HepG2 (cell line): ENCODE measurements around the gene TLCD5. TPM values are rescaled to one million over a fixed set of nuclear protein-coding genes. Genes with fewer than 3 reads are reported as not detected.

ENCODE experiments used
- CEBPB ChIP-seq: IDR thresholded peaks from 2 replicates; pipeline ENCODE4 v1.6.1; 2011; ENCODE audit warnings: low read depth, low read length, improper control_type of control experiment, borderline replicate concordance
- EP300 ChIP-seq, 3 experiments: sonication (generic) in 1 of 3; formaldehyde crosslinking in 1 of 3; IDR thresholded peaks; 2 replicates each; pipeline versions ENCODE4 v1.5.1 to v1.6.1; 2011 to 2020; ENCODE audit warnings: low read depth in 2 of 3, low read length in 2 of 3, borderline replicate concordance in 1 of 3, improper control_type of control experiment in 1 of 3, mild to moderate bottlenecking in 1 of 3, missing genetic modification reagents in 1 of 3, moderate library complexity in 1 of 3
- EZH2 ChIP-seq: conservative IDR thresholded peaks from 2 replicates; pipeline ENCODE4 v1.6.1; 2012; ENCODE audit warnings: mild to moderate bottlenecking, low read depth, low read length, moderate library complexity
- KAT8 ChIP-seq: IDR thresholded peaks from 2 replicates; pipeline ENCODE4 v1.6.1; 2016; ENCODE audit warnings: missing genetic modification reagents, missing compliant biosample characterization
- MZF1 ChIP-seq: sonication (generic); formaldehyde crosslinking; IDR thresholded peaks from 2 replicates; pipeline ENCODE4 v1.8.1; 2023; ENCODE audit warnings: mild to moderate bottlenecking, missing genetic modification reagents, borderline replicate concordance
- PATZ1 ChIP-seq: sonication (generic); formaldehyde crosslinking; IDR thresholded peaks from 2 replicates; pipeline ENCODE4 v1.4.0; 2020; ENCODE audit warnings: missing genetic modification reagents
- PRMT3 ChIP-seq: sonication (generic); formaldehyde crosslinking; IDR thresholded peaks from 2 replicates; pipeline ENCODE4 v1.8.1; 2022; ENCODE audit warnings: low read depth, mild to moderate bottlenecking, moderate library complexity, missing genetic modification reagents, borderline replicate concordance
- THAP11 ChIP-seq: IDR thresholded peaks from 2 replicates; pipeline ENCODE4 v1.6.1; 2016; ENCODE audit warnings: missing biosample characterization, missing genetic modification reagents
- WIZ ChIP-seq: sonication (generic); formaldehyde crosslinking; IDR thresholded peaks from 2 replicates; pipeline ENCODE4 v1.5.1; 2020; ENCODE audit warnings: mild to moderate bottlenecking, missing genetic modification reagents
- ZNF383 ChIP-seq: sonication (generic); formaldehyde crosslinking; IDR thresholded peaks from 2 replicates; pipeline ENCODE4 v1.4.0; 2020; ENCODE audit warnings: missing genetic modification reagents, mild to moderate bottlenecking, borderline replicate concordance
- polyA plus RNA-seq, 8 experiments: library from polyadenylated mRNA; depleted of rRNA in 3 of 8; stranded (reverse) in 7 of 8; unstranded in 1 of 8; fragments of >200 nt; fragmentation: Illumina TruSeq in 4 of 8; extraction: Trizol in 4 of 8; gene quantifications; 2 replicates each; pipeline versions ENCODE4 v1.2.1 to v1.2.3, GENCODE V29; 2011 to 2016; ENCODE audit warnings: low read depth in 4 of 8, missing spikeins in 1 of 8, mixed read lengths in 1 of 8; ENCODE audit not compliant: insufficient read depth in 1 of 8
- total RNA-seq, 5 experiments: library from RNA; depleted of rRNA; stranded (reverse); fragments of >200 nt; fragmentation: Illumina TruSeq; extraction: Trizol; gene quantifications; 2 replicates each; pipeline ENCODE4 v1.2.3, GENCODE V29; 2016; ENCODE audit warnings: low read depth in 1 of 5

TLCD5 gene
- total and polyA plus RNA-seq, 2 of the 13 experiments (the other 11 are each of a cell fraction or from before 2014, with no cell fraction given), result 6.1 to 7.6 TPM

DNA sequence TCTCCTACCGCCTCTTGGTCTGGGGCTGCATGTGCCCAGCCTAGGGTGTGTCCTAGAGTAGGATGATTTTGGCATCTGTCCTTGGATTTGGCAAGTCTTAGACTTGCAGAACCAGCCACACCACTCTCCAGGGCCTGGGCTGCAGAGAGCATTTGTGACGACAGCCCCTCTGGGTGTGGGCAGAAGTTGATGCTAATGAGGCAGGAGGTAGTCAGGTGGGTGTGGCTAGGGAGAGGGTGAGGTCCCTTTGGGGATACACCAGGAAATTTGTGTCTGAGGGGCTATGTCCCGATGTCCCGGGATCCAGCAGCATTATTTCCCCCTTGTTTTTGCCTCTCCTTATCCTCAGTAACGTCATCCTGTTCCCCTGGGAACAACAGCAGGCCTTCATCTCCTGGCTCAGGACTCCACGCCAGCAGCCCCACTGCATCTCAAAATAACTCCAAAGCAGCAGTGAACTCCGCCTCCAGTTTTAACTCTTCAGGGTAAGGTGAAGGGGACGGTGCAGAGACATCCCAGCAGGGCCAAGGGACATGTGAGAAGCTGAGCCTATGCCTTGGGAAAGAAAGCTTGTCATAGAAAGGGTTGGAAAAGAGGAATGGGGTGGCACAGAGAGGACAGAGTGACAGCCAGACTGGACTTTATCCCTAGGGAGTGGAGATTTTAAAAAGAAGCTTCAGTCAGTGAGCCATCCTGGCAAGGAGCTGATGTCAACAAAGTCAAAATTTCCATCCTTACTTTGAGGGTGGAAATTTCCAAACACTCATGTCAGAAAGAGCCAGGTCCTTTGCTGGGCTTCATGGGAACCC, 8.0 kb upstream of the TLCD5 start (continued):
- TF ChIP-seq PATZ1 (CRISPR knock-in tag), result no peak
- TF ChIP-seq KAT8 (CRISPR knock-in tag), result no peak
- TF ChIP-seq WIZ (CRISPR knock-in tag), result no peak
- no peak for TF ChIP-seq PRMT3
- no peak for TF ChIP-seq CEBPB
- TF ChIP-seq ZNF383 (CRISPR knock-in tag), result no peak
- TF ChIP-seq EP300 (IDR thresholded peaks at IDR 0.05; ENCODE audit: low read depth in 2 of 2, low read length in 2 of 2), result no peak
- no peak for TF ChIP-seq EP300 (CRISPR knock-in tag; IDR thresholded peaks at IDR 0.05; ENCODE audit: borderline replicate concordance)
- TF ChIP-seq THAP11 (CRISPR knock-in tag), result no peak
- no peak for TF ChIP-seq MZF1
- no peak for TF ChIP-seq EZH2
